Measurements from ENCODE around the gene EPS8L1.

The EPS8L1 gene

GRCh38 chr19:55136399-55137102 lies 60.9 kb downstream of the EPS8L1 start:
- no peak for DNase-seq (ENCODE audit: low read depth)
- TF ChIP-seq CTCF (conservative IDR thresholded peaks at IDR 0.05; ENCODE audit: low read depth, low read length): no peak
- H3K4me3 ChIP-seq (ENCODE audit: low read length): no peak overlapping the region

Data from retinal pigment epithelial cell (primary cell).